ENCODE data around the gene ZMYND8. TPM values are rescaled to one million over a fixed set of nuclear protein-coding genes. Genes with fewer than 3 reads are reported as not detected.
A peak's percentile ranks its signal among the peaks of the same experiment; 100 is the strongest.
"Not testable (repeated sequence)": the region's sequence is repeated elsewhere in the genome, so short reads cannot be mapped to it uniquely, and the experiment has no call there.

The ZMYND8 gene
- total RNA-seq, 6 experiments from 2014 or later, result 27.8 to 38.3 (median 34.8) TPM

GRCh38 chr20:47262365-47263013, 94.0 kb downstream of the ZMYND8 start:
- no peak for TF ChIP-seq CTCF (IDR thresholded peaks at IDR 0.05)
- Mint-ChIP-seq H3K36me3 (ENCODE audit: low read depth) (peaks cover 26% of the 10 kb centered on the region), H3K27ac (peak overlapping the region; percentile 24; the same call in 1 of the 2 replicates), H3K4me3 (no peak overlapping the region), H3K9me3 (no peaks in the 10 kb centered on the region), H3K27me3 (ENCODE audit: insufficient read depth) (no peaks in the 10 kb centered on the region; the same call in 1 of the 2 replicates), H3K4me1 (ENCODE audit: low read depth) (peaks cover 22% of the 10 kb centered on the region)
- DNase-seq, result no peak

- peak overlapping the region; percentile 24; the same call in 1 of the 2 replicates for H3K27ac Mint-ChIP-seq
- H3K27me3 Mint-ChIP-seq (ENCODE audit: insufficient read depth), result no peaks in the 10 kb centered on the region; the same call in 1 of the 2 replicates
- no peak overlapping the region for H3K4me3 Mint-ChIP-seq
- peaks cover 24% of the 10 kb centered on the region for H3K36me3 Mint-ChIP-seq (ENCODE audit: low read depth)
- no peak for TF ChIP-seq CTCF (IDR thresholded peaks at IDR 0.05)
- peaks cover 27% of the 10 kb centered on the region for H3K4me1 Mint-ChIP-seq (ENCODE audit: low read depth)
- H3K9me3 Mint-ChIP-seq, result no peaks in the 10 kb centered on the region
- no peak for DNase-seq
These were observed 94.5 kb downstream of the ZMYND8 start for GRCh38 chr20:47262008-47262364.

- peaks cover 34% of the 10 kb centered on the region for H3K4me1 Mint-ChIP-seq (ENCODE audit: low read depth)
- H3K9me3 Mint-ChIP-seq; H3K4me3 Mint-ChIP-seq; DNase-seq; H3K27ac Mint-ChIP-seq; H3K27me3 Mint-ChIP-seq (ENCODE audit: insufficient read depth): not testable (repeated sequence)
- H3K36me3 Mint-ChIP-seq (ENCODE audit: low read depth), result peaks cover 23% of the 10 kb centered on the region
These were observed 95.2 kb downstream of the ZMYND8 start for GRCh38 chr20:47261161-47261774.

- not testable (repeated sequence) for H3K9me3 Mint-ChIP-seq
These were observed 95.9 kb downstream of the ZMYND8 start for GRCh38 chr20:47260540-47261126.

GRCh38 chr20:47258745-47259695, 97.5 kb downstream of the ZMYND8 start:
- no peak for DNase-seq
- peak overlapping the region; percentile 89 for H3K27ac Mint-ChIP-seq
- peaks cover 26% of the 10 kb centered on the region for H3K36me3 Mint-ChIP-seq (ENCODE audit: low read depth)
- no peaks in the 10 kb centered on the region; the same call in 1 of the 2 replicates for H3K27me3 Mint-ChIP-seq (ENCODE audit: insufficient read depth)
- TF ChIP-seq CTCF (IDR thresholded peaks at IDR 0.05), result no peak
- H3K4me1 Mint-ChIP-seq (ENCODE audit: low read depth), result peaks cover 35% of the 10 kb centered on the region
- H3K9me3 Mint-ChIP-seq, result no peaks in the 10 kb centered on the region
- peak overlapping the region; percentile 5; the same call in 1 of the 2 replicates for H3K4me3 Mint-ChIP-seq

More at GRCh38 chr20:47260540-47261126, 95.9 kb downstream of the ZMYND8 start:
- not testable (repeated sequence) for H3K27me3 Mint-ChIP-seq (ENCODE audit: insufficient read depth); DNase-seq; H3K4me3 Mint-ChIP-seq
- Mint-ChIP-seq H3K36me3 (ENCODE audit: low read depth) (peaks cover 23% of the 10 kb centered on the region), H3K27ac (peak overlapping the region; percentile 17), H3K4me1 (ENCODE audit: low read depth) (peaks cover 35% of the 10 kb centered on the region)

GRCh38 chr20:47257771-47258170, 98.7 kb downstream of the ZMYND8 start:
- H3K27ac Mint-ChIP-seq, result no peak overlapping the region
- DNase-seq, result no peak
- H3K4me1 Mint-ChIP-seq (ENCODE audit: low read depth), result peaks cover 35% of the 10 kb centered on the region
- H3K27me3 Mint-ChIP-seq (ENCODE audit: insufficient read depth), result no peaks in the 10 kb centered on the region; the same call in 1 of the 2 replicates
- TF ChIP-seq CTCF (IDR thresholded peaks at IDR 0.05), result no peak
- peaks cover 27% of the 10 kb centered on the region for H3K36me3 Mint-ChIP-seq (ENCODE audit: low read depth)
- no peak overlapping the region for H3K4me3 Mint-ChIP-seq
- H3K9me3 Mint-ChIP-seq, result no peaks in the 10 kb centered on the region
